Measurements from ENCODE around the gene ASPDH.

- TF ChIP-seq E2F6 (IDR thresholded peaks at IDR 0.05; ENCODE audit: borderline replicate concordance, low read depth) (no peak), POLR2A (IDR thresholded peaks at IDR 0.05; ENCODE audit: low read length) (no peak), RFX5 (IDR thresholded peaks at IDR 0.05) (no peak), RNF2 (IDR thresholded peaks at IDR 0.05; ENCODE audit: borderline replicate concordance, low read depth) (no peak), CTCF (IDR thresholded peaks at IDR 0.05) (no peak), REST (IDR thresholded peaks at IDR 0.05) (no peak), KDM5A (IDR thresholded peaks at IDR 0.05) (no peak), POLR2AphosphoS2 (conservative IDR thresholded peaks at IDR 0.05; ENCODE audit: low read length) (no peak)
These were observed 11.9 kb downstream of the ASPDH start for GRCh38 chr19:50501568-50502475.

All from A549 (cell line).